Measurements from ENCODE around the gene PLA2G4E. TPM values are rescaled to one million over a fixed set of nuclear protein-coding genes. Genes with fewer than 3 reads are reported as not detected.
A peak's percentile ranks its signal among the peaks of the same experiment; 100 is the strongest.

PLA2G4E gene
- total RNA-seq, 3 donors from 2014 or later (not counting 1 experiment from before 2014, with no cell fraction given), result not detected

GRCh38 chr15:41989573-41990242 is 31.1 kb downstream of the PLA2G4E start:
- peak; percentile 87 for TF ChIP-seq CTCF (IDR thresholded peaks at IDR 0.05)
- H3K9me3 ChIP-seq (ENCODE audit: control insufficient read depth, insufficient read depth, low read length), result no peaks in the 10 kb centered on the region
- H3K27ac ChIP-seq (ENCODE audit: low read length), result no peak overlapping the region
- peak; percentile 87 to 99 (median 98) for ATAC-seq
- Mint-ChIP-seq H3K4me3 (no peak overlapping the region), H3K36me3 (no peaks in the 10 kb centered on the region), H3K4me1 (no peaks in the 10 kb centered on the region), H3K27ac (no peak overlapping the region), H3K9me3 (no peaks in the 10 kb centered on the region), H3K27me3 (ENCODE audit: low read depth in 2 of 2) (peaks cover 0 to 5% of the 10 kb centered on the region in 2 donors)
- WGBS (ENCODE audit: insufficient coverage), result 19% methylated on average over 9 of the region's 9 CpGs
- H3K4me1 ChIP-seq (ENCODE audit: control insufficient read depth, insufficient read depth, low read length), result no peaks in the 10 kb centered on the region
- no peaks in the 10 kb centered on the region for H3K36me3 ChIP-seq (ENCODE audit: control insufficient read depth, insufficient read depth, low read length)
- H3K27me3 ChIP-seq (ENCODE audit: control insufficient read depth, insufficient read depth, low read length), result no peaks in the 10 kb centered on the region
- no peak overlapping the region for H3K4me3 ChIP-seq (ENCODE audit: low read length)
- intact Hi-C loops (cut with micrococcal nuclease), result loop anchor here (1.0 to 5.0 kb wide), 3 partner anchors 70 to 148 kb away; no protein-coding TSS in a partner anchor
- peak; percentile 76 to 84 for DNase-seq

- H3K27me3 ChIP-seq (ENCODE audit: control insufficient read depth, insufficient read depth, low read length), result no peaks in the 10 kb centered on the region
- H3K27ac Mint-ChIP-seq, result no peak overlapping the region
- no peaks in the 10 kb centered on the region for H3K36me3 ChIP-seq (ENCODE audit: control insufficient read depth, insufficient read depth, low read length)
- H3K9me3 ChIP-seq (ENCODE audit: control insufficient read depth, insufficient read depth, low read length), result no peaks in the 10 kb centered on the region
- H3K36me3 Mint-ChIP-seq, result no peaks in the 10 kb centered on the region
- H3K4me3 ChIP-seq (ENCODE audit: low read length), result no peak overlapping the region
- no peak for ATAC-seq
- H3K4me3 Mint-ChIP-seq, result no peak overlapping the region
- H3K27me3 Mint-ChIP-seq (ENCODE audit: low read depth in 2 of 2), result peaks cover 0 to 5% of the 10 kb centered on the region in 2 donors
- no peak for TF ChIP-seq CTCF (IDR thresholded peaks at IDR 0.05)
- H3K27ac ChIP-seq (ENCODE audit: low read length), result no peak overlapping the region
- H3K4me1 ChIP-seq (ENCODE audit: control insufficient read depth, insufficient read depth, low read length), result no peaks in the 10 kb centered on the region
- intact Hi-C loops (cut with micrococcal nuclease), result loop anchor here (1.0 to 5.0 kb wide), 3 partner anchors 70 to 148 kb away; no protein-coding TSS in a partner anchor
- DNase-seq, result no peak
- 79% methylated on average over 21 of the region's 21 CpGs for WGBS (ENCODE audit: insufficient coverage)
- no peaks in the 10 kb centered on the region for H3K9me3 Mint-ChIP-seq
- H3K4me1 Mint-ChIP-seq, result no peaks in the 10 kb centered on the region
Measured at GRCh38 chr15:41988896-41989572, 31.8 kb downstream of the PLA2G4E start.

GRCh38 chr15:41987925-41988275 is 32.9 kb downstream of the PLA2G4E start:
- H3K36me3 ChIP-seq (ENCODE audit: control insufficient read depth, insufficient read depth, low read length), result no peaks in the 10 kb centered on the region
- no peaks in the 10 kb centered on the region for H3K4me1 ChIP-seq (ENCODE audit: control insufficient read depth, insufficient read depth, low read length)
- no peaks in the 10 kb centered on the region for H3K36me3 Mint-ChIP-seq
- no peaks in the 10 kb centered on the region for H3K27me3 ChIP-seq (ENCODE audit: control insufficient read depth, insufficient read depth, low read length)
- no peaks in the 10 kb centered on the region for H3K9me3 ChIP-seq (ENCODE audit: control insufficient read depth, insufficient read depth, low read length)
- no peaks in the 10 kb centered on the region for H3K9me3 Mint-ChIP-seq
- H3K4me3 Mint-ChIP-seq, result no peak overlapping the region
- DNase-seq, result no peak
- WGBS (ENCODE audit: insufficient coverage), result 93% methylated on average over 7 of the region's 11 CpGs
- intact Hi-C loops (cut with micrococcal nuclease), result loop anchor here (5.0 kb wide), 1 partner anchor 149 kb away; no protein-coding TSS in a partner anchor
- peaks cover 0 to 5% of the 10 kb centered on the region in 2 donors for H3K27me3 Mint-ChIP-seq (ENCODE audit: low read depth in 2 of 2)
- no peak overlapping the region for H3K4me3 ChIP-seq (ENCODE audit: low read length)
- no peak overlapping the region for H3K27ac ChIP-seq (ENCODE audit: low read length)
- TF ChIP-seq CTCF (IDR thresholded peaks at IDR 0.05), result no peak
- H3K27ac Mint-ChIP-seq, result no peak overlapping the region
- ATAC-seq, result no peak
- no peaks in the 10 kb centered on the region for H3K4me1 Mint-ChIP-seq

All from natural killer cell (primary cell).